ENCODE results near the gene JAZF1.

DNA sequence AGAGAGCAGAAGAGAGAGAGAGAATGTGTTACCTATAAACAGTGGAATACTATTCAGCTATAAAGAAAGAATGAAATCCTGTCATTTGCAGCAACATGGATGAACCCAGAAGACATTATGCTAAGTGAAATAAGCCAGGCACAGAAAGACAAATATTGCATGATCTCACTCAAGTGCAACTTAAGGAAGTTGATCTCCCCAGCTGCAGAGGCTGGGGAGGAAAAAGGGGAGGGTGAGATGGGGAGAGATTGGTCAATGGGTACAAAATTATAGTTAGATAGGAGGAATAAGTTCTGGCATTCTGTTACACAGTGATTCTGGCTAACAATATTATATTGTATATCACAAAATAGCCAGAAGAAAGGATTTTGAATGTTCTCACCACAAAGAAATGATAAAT lies 11.2 kb upstream of the JAZF1 start:
- no peak for TF ChIP-seq JUN (IDR thresholded peaks at IDR 0.05; ENCODE audit: low read depth, low read length)
- TF ChIP-seq EP300 (IDR thresholded peaks at IDR 0.05; ENCODE audit: borderline replicate concordance in 1 of 2, low read depth in 2 of 2, low read length in 2 of 2) = no peak
- TF ChIP-seq SP2 (IDR thresholded peaks at IDR 0.05; ENCODE audit: low read length) = no peak

All from H1 (cell line).